ENCODE data around the gene CNN3.

- TF ChIP-seq, protein P1, sequence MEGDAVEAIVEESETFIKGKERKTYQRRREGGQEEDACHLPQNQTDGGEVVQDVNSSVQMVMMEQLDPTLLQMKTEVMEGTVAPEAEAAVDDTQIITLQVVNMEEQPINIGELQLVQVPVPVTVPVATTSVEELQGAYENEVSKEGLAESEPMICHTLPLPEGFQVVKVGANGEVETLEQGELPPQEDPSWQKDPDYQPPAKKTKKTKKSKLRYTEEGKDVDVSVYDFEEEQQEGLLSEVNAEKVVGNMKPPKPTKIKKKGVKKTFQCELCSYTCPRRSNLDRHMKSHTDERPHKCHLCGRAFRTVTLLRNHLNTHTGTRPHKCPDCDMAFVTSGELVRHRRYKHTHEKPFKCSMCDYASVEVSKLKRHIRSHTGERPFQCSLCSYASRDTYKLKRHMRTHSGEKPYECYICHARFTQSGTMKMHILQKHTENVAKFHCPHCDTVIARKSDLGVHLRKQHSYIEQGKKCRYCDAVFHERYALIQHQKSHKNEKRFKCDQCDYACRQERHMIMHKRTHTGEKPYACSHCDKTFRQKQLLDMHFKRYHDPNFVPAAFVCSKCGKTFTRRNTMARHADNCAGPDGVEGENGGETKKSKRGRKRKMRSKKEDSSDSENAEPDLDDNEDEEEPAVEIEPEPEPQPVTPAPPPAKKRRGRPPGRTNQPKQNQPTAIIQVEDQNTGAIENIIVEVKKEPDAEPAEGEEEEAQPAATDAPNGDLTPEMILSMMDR (IDR thresholded peaks at IDR 0.05) = no peak
- TF ChIP-seq POLR2AphosphoS5 (IDR thresholded peaks at IDR 0.05) = no peak
These were observed 20.0 kb upstream of the CNN3 start for GRCh38 chr1:94946886-94947285.

Measured in transverse colon (tissue), 4 donors.